NCI-H446 (cell line): ENCODE measurements around the gene SLC36A1.
A peak's percentile ranks its signal among the peaks of the same experiment; 100 is the strongest.
"Not testable (repeated sequence)": the region's sequence is repeated elsewhere in the genome, so short reads cannot be mapped to it uniquely, and the experiment has no call there.

Experiments
- DNase-seq, 2 experiments: peaks; one replicate each; lab custom pipeline; 2025; lab: John Stamatoyannopoulos, UW

SLC36A1 gene

DNA sequence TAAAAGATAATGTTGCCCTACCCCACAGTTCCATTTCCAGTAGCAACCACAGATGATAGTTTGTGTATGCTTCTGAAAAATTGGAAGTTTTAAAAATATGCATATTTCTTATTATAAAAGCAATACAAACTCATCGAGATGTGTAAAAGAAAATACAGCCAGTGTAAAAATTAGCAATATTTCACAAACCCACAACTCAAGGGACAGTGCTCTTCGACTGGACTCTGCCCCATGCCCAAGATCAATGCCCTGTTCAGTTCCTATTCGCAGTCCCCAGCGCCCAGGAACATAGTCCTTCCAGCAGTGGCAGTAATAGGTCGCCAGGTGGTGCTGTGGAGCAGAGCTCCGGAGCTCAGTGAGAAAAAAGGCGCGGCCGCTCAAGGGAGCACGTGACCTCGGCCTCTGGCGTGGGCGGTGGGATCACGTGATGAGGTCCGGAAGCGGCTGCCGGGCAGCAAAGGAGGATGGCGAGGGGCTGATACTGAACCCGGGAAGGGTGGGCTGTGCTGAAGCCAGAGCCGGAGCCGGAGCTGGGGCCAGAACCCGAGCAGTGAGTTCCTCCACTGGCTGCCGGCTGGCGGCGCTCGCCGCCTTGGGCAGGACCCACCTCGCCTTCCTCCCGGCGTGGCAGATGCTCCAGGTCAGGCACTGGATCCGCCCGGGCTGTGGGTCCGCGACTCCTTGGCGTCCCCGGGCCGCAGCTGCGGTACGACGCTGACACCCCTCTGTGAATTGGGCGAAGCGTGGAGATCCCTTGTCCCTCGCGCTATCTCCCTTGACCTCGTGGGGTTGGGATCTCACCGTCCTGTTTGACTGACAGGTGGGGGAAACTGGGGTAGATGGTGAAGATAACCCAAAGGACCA is at the start of gene SLC36A1:
Gene SLC36A1, plus strand, starts transcription at position 430 of the 864 bp plus-strand sequence. CDS start 11,190 bp downstream, outside the sequence.
- peak; percentile 79 to 94 for DNase-seq

DNA sequence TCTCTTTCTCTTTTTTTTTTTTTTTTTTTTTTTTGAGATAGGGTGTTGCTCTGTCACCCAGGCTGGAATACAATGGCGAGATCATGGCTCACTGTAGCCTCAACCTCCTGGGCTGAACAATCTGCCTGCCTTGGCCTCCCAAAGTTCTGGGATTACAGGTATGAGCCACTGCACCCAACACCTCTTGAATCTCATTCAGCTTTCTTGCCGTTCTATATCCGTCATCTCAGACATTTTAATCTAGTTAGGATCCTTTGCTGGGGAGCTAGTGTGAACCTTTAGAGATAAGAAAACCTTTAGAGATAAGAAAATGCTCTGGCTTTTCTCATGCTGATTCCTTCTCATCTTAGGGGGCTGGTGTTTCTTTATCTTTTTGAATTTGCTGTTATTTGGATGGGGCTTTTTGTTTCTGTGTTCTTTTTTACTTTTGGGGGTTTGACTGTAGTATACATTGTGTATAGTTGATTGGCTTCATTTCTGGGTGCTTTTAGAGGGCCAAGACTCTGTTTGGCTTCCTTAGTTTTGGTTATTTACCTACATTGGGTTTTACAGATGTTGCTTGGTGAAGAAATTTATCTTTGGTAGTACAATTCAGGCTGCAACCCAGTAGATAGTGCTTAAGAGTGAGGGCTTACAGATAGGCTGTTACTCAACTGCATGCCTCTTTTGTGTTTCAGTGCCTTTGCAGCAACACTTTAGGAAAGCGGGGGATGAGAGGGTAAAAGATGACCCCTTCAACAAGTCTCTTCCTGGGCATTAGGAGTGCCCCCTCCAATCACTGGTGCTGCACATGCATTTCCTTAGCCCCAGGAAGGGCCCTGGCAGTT is 41.9 kb upstream of the SLC36A1 start:
- no peak for DNase-seq

DNA sequence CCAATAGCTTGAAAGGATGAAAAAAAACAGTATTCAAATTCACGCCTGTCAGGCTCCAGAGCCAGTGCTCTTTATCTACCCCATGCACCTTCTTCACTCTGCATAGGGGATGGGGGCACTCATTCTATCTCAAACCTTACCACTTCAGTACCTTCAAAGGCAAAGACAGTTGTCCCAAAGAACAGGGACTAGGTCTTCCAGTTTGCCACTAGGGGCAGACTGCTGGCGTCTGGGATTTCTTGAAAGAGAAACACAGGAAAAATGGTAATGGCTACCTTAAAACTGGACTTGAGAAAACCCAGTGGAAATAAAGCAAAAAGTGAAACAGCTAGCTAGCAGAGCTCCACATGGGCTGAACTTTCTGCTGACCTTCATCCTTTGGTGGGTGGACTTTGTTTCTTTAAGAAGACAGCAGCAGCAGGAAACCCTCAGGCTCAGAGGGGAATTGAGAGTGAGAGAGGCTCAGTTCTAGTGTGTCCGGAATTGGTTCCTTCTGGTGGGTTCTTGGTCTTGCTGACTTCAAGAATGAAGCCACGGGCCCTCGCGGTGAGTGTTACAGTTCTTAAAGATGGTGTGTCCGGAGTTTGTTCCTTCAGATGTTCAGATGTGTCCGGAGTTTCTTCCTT is 41.0 kb upstream of the SLC36A1 start:
- DNase-seq: no peak

DNA sequence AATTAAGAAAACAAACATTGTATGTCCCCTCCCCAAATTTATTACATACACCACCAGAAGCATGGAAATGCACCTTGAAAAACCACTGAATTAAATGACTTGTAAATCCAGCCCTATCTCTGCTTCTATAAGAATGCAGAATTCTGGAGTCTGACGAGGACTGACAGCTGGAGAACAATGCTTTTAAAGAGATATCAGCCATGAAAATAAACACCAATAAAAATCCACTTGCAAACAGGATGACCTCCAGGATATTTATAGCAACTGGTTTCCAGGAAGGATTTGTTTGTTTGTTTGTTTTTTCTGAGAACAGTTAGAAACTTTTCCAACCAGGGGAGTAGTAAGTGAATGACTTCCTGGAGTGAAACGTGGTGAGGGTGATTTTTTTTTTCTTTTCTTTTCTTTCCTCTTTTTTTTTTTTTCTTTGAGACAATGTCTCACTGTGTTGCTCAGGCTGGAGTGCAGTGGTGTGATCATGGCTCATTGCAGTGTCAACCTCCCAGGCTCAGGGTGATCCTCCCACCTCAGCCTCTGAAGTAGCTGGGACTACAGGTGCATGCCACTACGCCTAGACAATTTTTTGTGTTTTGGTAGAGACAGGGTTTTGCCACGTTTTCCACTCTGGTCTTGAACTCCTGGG is 38.7 kb upstream of the SLC36A1 start:
- DNase-seq: no peak

DNA sequence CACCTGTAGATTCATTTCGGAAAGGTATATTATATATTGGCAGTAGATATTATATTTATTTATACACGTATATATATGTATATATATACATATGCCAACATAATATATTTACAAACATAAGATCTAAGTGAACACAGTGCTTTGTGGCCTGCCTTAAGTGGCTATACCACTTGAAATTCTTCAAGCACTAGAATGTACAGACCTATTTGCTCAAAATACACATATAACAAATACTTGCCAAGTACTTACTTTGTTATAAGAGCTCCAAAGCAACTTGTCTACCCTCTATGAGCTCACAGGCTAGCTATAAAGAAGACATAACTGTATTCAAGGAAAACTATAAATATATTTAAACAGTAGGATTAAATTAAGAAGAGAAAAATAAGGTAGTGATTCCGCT is 33.6 kb upstream of the SLC36A1 start:
- DNase-seq: no peak

DNA sequence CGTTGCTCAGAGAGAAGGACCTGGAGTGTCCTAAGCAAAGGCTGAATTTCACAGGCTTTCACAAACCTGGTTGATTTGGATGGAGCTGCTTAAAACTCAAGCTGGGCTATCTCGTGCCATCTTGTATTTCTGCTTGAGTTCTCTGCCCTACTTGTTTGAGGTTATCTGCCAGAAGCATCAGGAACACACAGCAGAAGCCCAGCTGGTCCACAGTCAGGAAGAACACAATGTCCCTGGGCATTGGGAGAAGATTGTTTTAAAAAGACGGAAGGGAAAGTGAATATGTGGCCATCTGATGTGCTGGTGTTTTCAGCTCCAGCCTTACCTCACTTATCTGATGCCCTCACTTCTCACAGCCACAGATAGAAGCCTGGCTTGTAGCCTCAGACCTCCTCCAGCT is 32.9 kb upstream of the SLC36A1 start:
- DNase-seq: no peak

DNA sequence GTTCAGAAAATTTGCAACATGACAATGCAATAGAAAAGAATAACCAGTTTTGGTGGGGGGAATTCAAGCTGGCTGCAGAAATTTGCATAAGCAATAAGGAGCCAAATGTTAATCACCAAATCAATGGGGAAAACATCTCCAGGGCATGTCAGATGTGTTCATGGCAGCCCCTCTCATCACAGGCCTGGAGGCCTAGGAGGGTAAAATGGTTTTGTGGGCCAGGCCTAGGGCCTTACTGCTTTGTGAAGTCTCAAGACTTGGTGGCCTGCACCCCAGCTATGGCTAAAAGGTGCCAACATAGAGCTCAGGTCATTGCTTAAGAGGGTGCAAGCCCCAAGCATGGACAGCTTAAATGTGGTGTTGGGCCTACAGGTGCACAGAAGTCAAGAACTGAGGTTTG is 29.7 kb upstream of the SLC36A1 start:
- no peak for DNase-seq

DNA sequence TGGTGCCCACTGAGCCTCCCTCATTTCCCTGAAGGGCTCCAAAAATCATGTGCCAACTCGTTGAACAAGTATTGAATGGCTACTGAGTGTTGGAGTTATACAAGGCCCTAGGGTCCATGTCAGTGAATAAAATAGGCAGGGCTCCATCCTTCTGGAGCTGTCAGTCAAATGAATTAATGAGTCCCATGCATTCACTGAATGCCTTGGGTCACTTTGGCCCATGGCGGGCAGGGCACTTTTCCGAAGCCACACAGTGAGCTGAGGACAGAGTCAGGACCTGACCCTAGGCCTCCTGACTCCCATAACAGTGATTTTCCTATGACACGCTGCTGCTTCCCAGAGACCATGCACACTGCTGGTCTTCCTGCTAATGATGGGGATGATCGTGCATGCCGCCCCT is 27.3 kb upstream of the SLC36A1 start:
- no peak for DNase-seq

DNA sequence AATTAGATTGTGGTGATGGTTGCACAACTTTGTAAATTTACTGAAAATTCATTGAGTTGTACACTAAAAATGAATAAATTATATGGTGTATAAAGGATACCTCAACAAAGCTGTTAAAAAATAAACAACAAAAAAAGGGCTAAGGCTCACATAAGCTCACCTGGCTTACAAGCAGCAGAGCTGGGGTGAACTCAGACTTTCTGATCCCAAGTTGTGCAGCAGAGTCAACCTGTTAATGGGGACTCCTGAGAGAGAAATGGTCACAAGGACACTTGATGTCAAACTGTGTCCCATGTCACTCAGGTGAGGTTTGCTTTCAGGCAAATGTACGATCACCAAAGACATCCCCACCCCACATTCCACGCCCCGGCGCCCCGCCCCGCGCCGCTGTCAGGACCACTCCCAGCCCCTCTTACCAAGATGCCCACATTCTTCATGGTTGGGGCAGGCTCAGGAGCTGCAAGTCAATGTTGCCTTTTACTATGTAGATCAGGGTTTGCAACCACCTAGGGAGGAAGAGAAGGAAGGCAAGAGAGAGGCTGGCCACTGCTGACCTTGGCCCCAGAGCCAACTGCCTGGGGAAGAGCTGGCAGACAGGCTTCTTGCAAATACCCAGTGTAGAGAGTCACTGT is 22.4 kb upstream of the SLC36A1 start:
- no peak for DNase-seq

DNA sequence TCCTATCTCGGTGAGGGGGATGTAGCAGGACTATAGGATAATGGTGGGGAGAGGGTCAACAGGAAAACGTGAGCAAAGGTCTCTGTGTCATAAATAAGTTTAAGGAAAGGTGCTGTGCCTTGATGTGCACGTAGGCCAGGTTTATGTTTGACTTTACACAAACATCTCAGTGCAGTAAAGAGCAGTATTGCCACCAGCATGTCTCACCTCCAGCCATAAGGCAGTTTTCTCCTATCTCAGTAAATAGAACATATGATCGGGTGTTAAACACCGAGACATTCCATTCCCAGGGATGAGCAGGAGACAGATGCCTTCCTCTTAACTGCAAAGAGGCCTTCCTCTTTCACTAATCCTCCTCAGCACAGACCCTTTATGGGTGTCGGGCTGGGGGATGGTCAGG is 21.1 kb upstream of the SLC36A1 start:
- DNase-seq: not testable (repeated sequence)

DNA sequence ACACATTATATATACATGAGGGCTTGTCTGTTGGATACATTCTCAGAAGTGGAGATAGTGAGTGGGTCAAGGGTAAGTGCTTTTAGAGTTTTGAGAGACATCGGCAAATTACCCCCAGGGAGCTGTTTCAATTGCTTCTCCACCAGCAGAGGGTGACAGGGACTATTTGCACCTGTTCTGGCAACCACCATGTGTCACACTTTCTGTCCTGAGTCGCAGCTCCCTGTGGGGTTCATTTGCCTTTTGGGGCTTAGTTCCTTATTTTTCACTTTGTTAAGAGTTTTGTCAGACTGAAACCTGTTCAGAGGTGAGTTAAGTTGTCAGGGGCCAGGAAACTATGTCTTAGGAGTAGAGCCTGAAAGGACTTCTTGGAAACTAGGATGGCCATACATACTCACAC is 20.1 kb upstream of the SLC36A1 start:
- DNase-seq: no peak

DNA sequence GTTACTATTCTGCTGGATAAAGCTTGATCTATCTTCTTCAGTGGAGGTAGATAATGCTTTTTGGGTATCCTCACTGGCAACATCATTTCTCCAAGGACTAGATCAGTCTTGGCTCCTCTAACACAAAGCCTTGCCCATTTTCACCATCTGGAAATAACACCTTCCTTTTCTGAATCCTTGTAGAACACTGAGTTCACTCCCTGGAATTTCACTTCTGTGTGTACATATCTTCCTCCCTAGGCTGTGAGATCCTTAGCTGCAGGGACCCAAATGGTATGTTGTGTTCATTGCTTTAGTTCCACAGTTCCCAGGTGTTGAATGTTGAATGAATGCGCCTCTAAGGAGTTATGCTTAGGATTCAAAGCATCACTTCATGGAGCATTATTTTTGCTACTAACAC is 16.7 kb upstream of the SLC36A1 start:
- no peak for DNase-seq

DNA sequence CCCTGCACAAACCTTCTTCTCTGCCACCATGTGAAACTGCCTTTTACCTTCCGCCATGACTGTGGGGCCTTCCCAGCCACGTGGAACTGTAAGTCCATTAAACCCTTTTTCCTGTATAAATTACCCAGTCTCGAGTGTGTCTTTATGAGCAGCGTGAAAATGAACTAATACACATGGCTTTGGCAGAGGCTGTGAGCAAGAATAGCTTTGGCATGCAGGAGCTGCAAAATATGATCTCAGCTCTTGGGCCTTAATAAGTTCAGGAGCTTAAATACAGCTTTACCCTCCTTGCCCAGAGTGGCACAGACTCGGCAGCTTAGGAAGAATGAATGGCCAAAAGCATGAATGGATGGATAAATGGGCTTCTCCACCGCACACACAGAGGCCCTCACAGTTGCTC is 15.7 kb upstream of the SLC36A1 start:
- no peak for DNase-seq

DNA sequence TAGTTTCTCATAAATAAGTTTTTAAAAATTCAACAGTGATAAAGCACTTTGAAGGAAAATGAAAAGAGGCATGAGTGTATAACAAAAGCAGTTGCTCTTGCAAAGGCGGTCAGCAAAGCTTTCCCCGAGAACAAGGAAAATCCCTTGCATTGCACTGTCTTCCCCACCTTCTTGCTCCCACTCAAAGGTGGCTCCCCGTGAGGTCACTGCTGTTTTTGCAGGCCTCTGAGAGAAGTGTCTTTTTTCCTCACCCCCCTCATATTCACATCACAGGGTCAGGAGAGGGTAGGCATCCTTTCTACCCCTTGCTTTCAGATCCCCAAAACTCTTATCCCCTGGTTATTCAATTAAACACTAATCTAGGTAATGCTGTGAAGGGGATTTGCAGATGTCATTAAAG is 15.2 kb upstream of the SLC36A1 start:
- DNase-seq: no peak

DNA sequence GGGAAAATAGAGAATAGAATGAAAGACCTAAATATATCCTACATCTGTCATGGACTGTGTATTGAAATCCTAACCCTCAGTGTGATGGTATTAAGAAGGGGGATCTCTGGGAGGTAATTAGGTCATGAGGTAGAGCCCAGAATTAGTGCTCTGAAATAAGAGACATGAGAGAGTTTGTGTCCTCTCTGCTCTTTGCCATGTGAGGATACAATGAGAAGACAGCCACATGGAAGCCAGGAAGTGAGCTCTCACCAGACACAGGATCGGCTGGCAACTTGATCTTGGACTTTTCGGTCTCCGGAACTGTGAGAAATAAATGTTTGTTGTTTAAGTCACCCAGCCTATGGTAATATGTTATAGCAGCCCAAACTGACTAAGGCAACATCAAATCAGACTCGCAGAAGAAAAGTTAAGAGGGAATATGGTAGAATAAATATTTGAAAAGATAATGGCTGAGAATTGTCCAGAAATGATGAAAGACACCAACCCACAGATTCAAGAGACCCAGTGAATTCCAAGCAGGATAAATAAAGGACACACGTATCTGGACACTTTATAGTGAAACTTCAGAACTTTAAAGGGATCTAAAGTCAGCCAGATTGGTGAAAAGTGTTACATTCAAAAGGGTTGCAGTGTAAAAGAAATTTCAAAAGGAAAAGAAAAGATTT is 12.7 kb upstream of the SLC36A1 start:
- DNase-seq: no peak

DNA sequence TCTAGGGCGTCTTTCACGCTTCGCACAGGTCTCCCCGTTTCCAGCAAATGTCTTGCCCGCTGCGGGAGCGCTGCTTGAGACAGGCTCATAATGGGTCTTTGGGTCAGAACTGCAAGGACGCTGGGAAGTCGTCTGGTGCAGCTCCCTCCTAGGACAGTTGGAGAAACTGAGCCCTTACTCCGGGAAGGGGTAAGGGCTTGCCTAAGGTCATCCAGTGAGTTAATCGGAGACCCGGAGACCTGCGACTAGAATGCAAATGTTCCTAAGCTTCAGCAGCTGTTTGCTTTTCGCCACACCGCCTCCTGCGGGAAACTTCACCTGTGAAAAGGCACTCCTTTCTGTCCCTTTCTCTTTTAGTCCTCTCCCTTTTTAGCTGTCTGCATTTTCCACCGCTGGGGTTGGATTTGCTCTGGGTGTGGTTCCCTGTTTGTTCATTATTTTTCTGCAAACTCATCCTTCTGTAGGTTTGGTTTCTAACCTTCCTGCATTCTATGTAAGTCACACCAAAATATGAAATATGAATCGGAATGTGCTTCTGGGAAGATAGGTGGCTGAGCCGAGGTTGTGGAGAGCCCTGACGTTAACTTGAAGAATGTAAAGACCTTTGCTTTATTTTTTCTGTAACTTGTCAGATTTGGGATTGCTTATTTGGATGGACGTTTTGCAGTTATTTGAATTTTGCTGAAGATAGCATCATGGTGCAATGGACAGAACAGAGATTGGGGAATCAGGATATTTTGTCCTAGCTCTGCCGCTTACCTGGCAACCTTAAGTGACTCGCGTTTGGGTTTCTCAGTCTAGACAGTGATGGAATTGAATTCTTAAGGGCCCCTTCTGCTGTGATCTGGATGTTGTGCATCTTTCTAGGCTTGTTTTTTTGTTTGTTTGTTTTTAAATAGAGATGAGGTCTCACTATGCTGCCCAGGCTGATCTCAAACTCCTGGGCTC is 909 bp downstream of the SLC36A1 start:
- DNase-seq: no peak

DNA sequence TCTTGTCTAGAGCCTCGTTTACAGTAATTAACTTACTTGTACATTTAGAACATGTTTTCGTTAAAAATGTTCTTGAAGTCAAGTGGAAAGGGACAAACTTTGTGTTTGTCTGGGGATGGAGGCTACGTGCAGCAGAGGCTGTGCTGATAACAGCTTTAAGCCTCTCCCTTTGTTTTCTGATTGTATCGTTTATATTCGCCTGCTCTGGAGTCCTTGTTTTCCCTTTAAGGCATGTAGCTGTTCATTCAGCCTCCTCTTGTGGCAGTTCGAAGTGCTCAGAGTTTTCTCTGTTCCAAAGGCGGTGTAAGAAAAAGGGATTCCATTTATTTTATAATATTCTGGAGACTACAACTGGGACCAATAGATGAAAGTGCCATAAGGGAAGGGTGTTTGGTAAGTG is 1.9 kb downstream of the SLC36A1 start:
- no peak for DNase-seq

DNA sequence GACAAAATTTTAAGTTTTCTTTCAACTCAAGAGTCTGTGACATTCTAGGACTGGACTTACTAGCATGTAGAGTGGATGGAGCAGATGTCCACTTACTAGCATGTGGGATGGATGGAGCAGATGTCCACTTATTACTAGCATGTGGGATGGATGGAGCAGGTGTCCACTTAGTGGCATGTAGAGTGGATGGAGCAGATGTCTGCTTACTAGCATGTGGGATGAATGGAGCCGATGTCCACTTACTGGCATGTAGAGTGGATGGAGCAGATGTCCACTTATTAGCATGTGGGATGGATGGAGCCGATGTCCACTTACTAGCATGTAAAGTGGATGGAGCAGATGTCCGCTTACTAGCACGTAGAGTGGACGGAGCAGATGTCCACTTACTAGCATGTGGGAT is 2.4 kb downstream of the SLC36A1 start:
- no peak for DNase-seq

DNA sequence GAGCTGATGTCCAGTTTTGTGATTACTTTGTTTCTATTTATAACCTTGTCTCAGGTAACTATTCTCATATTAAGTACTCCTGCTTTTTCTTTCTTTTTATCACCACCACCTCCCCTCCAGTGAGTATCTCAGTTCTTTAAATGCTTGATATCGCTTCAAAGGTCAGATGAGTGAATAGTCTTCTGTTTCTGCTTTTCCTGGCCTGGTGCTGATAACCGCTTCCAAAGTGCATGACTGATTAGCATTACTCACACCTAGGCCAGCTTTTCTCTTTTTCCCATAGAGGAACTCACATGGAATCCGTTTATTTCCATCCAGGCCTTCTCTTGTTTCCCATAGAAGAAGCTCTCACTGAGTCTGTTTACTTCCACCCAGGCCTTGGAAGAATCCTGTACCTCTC is 3.2 kb downstream of the SLC36A1 start:
- no peak for DNase-seq
